Muscle of arm (tissue), 12 donors: ENCODE measurements around the gene PDPR. TPM values are rescaled to one million over a fixed set of nuclear protein-coding genes. Genes with fewer than 3 reads are reported as not detected.

ENCODE experiments used
- polyA plus RNA-seq, 12 donors: library from polyadenylated mRNA; unstranded; fragments of 120-200 nt; gene quantifications; one replicate each; pipeline ENCODE4 v1.2.1, GENCODE V29; 2013; ENCODE audit not compliant: insufficient read length in 12 of 12

PDPR gene
- polyA plus RNA-seq, 12 donors: 15.4 to 59.3 (median 22.9) TPM

Other genes starting within 250 kb of the PDPR start
- under 1 TPM in 9 of 12 donors, not detected in 3; 0.16 to 0.90 (median 0.56) TPM for gene CLEC18A, start 163.0 kb upstream of the PDPR start, polyA plus RNA-seq
- 1 to 10 TPM in 2 of 12 donors, under 1 TPM in 6, not detected in 4; 0.28 to 1.1 (median 0.53) TPM for gene CLEC18C, start 59.5 kb downstream of the PDPR start, polyA plus RNA-seq
- 10 to 100 TPM in 11 of 12 donors, 1 to 10 TPM in 1; 9.8 to 81.1 (median 12.9) TPM for gene EXOSC6, start 137.6 kb downstream of the PDPR start, polyA plus RNA-seq
- 10 to 100 TPM in 11 of 12 donors, not detected in 1; 39.4 to 61.8 (median 57.4) TPM for gene AARS1, start 175.2 kb downstream of the PDPR start, polyA plus RNA-seq
- gene DDX19B, start 184.9 kb downstream of the PDPR start, polyA plus RNA-seq: 10 to 100 TPM in 11 of 12 donors, not detected in 1; 18.3 to 31.4 (median 23.2) TPM
- 10 to 100 TPM in 11 of 12 donors, not detected in 1; 22.2 to 49.0 (median 39.4) TPM for gene DDX19A, start 232.6 kb downstream of the PDPR start, polyA plus RNA-seq